Karpas-422 (cell line): Measurements from ENCODE around the gene PIGM. TPM values are rescaled to one million over a fixed set of nuclear protein-coding genes. Genes with fewer than 3 reads are reported as not detected.
"Not testable (repeated sequence)": the region's sequence is repeated elsewhere in the genome, so short reads cannot be mapped to it uniquely, and the experiment has no call there.

Source experiments
- DNase-seq: peaks from one replicate; pipeline ENCODE4 v3.0.0-alpha.2; 2015
- H2AFZ ChIP-seq: fragments of 200-600 bp; sonication (generic); 2 replicates; pipeline ENCODE4 v1.6.1; 2014; ENCODE audit warnings: antibody characterized with exemption, low read length, mixed read lengths
- H3K27ac ChIP-seq: fragments of 200-600 bp; sonication (generic); 2 replicates; pipeline ENCODE4 v1.5.1; 2014; ENCODE audit warnings: mild to moderate bottlenecking, low read length, moderate library complexity
- H3K27me3 ChIP-seq: fragments of 200-600 bp; sonication (generic); 2 replicates; pipeline ENCODE4 v1.6.1; 2014; ENCODE audit warnings: low read length, mixed read lengths
- H3K36me3 ChIP-seq: fragments of 200-600 bp; sonication (generic); 2 replicates; pipeline ENCODE4 v1.6.1; 2014; ENCODE audit warnings: low read length, mixed read lengths; ENCODE audit not compliant: insufficient read depth
- H3K4me1 ChIP-seq: fragments of 200-600 bp; sonication (generic); 2 replicates; pipeline ENCODE4 v1.6.1; 2014; ENCODE audit warnings: mild to moderate bottlenecking, low read length, mixed read lengths
- H3K4me2 ChIP-seq: fragments of 200-600 bp; sonication (generic); 2 replicates; pipeline ENCODE4 v1.6.1; 2014; ENCODE audit warnings: low read length, low read depth, mild to moderate bottlenecking; ENCODE audit not compliant: poor library complexity, severe bottlenecking
- H3K4me3 ChIP-seq: fragments of 200-600 bp; sonication (generic); 2 replicates; pipeline ENCODE4 v1.5.1; 2014; ENCODE audit warnings: mild to moderate bottlenecking, antibody characterized with exemption, low read length, mixed read lengths
- H3K79me2 ChIP-seq: fragments of 200-600 bp; sonication (generic); 2 replicates; pipeline ENCODE4 v1.6.1; 2014; ENCODE audit warnings: mild to moderate bottlenecking, low read length, mixed read lengths
- H3K9ac ChIP-seq: fragments of 200-600 bp; sonication (generic); 2 replicates; pipeline ENCODE4 v1.6.0; 2014; ENCODE audit warnings: low read length
- H3K9me2 ChIP-seq: fragments of 200-600 bp; sonication (generic), shearing (Covaris generic); replicated peaks from 2 replicates; pipeline ENCODE4 v1.6.0; 2014; ENCODE audit warnings: mild to moderate bottlenecking, low read length, moderate library complexity; ENCODE audit not compliant: insufficient read depth
- H3K9me3 ChIP-seq: fragments of 300-700, 200-600 bp; sonication (generic); 2 replicates; pipeline ENCODE4 v1.6.1; 2014; ENCODE audit warnings: low read length, mixed read lengths
- H4K20me1 ChIP-seq: fragments of 200-600 bp; sonication (generic); 2 replicates; pipeline ENCODE4 v1.6.1; 2014; ENCODE audit warnings: mild to moderate bottlenecking, antibody characterized with exemption, low read length, low read depth; ENCODE audit not compliant: insufficient read depth
- total RNA-seq: library from RNA; depleted of rRNA; stranded (reverse); fragments of >200 nt; shearing (Covaris generic); gene quantifications from 2 replicates; pipeline ENCODE4 v1.2.3, GENCODE V29; 2014; ENCODE audit warnings: low replicate concordance

PIGM gene
- total RNA-seq, 1 experiment from 2014 or later: 6.3 TPM

DNA sequence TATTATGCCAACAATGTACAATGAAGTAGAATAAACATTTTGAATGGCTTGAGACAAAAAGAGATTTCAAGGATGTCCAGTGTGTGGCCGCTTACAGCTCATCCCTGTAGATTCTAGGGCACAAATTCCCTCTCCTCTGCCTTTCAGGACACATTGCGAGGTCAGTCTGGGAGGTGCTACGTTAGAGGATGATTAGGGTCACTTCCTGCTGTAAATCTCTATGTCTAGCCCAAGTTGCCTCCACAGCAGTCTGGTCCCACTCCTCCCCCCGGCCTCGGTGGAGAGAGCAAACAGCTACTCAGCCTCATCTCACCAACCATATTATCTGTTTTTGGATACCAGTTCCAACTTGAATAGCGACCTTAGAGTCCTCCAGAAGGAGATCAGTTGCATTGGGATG, 21.1 kb upstream of the PIGM start:
- DNase-seq: no peak
- no peaks in the 10 kb centered on the region for H3K79me2 ChIP-seq
- no peaks in the 10 kb centered on the region for H3K27me3 ChIP-seq
- H3K27ac ChIP-seq: no peak overlapping the region
- no peaks in the 10 kb centered on the region for H3K9me2 ChIP-seq
- H3K4me1 ChIP-seq: peaks cover 12% of the 10 kb centered on the region
- H2AFZ ChIP-seq: no peak overlapping the region
- H3K4me2 ChIP-seq: no peak overlapping the region
- H3K36me3 ChIP-seq: no peaks in the 10 kb centered on the region
- no peak overlapping the region for H3K9ac ChIP-seq
- no peaks in the 10 kb centered on the region for H4K20me1 ChIP-seq
- H3K4me3 ChIP-seq: no peak overlapping the region
- H3K9me3 ChIP-seq: no peaks in the 10 kb centered on the region

GRCh38 chr1:160050619-160051018, 18.8 kb upstream of the PIGM start:
- no peak overlapping the region for H3K4me3 ChIP-seq
- no peaks in the 10 kb centered on the region for H3K79me2 ChIP-seq
- no peaks in the 10 kb centered on the region for H3K9me3 ChIP-seq
- no peak overlapping the region for H3K4me2 ChIP-seq
- H3K27me3 ChIP-seq: no peaks in the 10 kb centered on the region
- no peak overlapping the region for H3K27ac ChIP-seq
- H3K9me2 ChIP-seq: no peaks in the 10 kb centered on the region
- no peak overlapping the region for H2AFZ ChIP-seq
- no peaks in the 10 kb centered on the region for H4K20me1 ChIP-seq
- no peak for DNase-seq
- no peak overlapping the region for H3K9ac ChIP-seq
- no peaks in the 10 kb centered on the region for H3K36me3 ChIP-seq
- peaks cover 4% of the 10 kb centered on the region for H3K4me1 ChIP-seq

- not testable (repeated sequence) for H3K4me2 ChIP-seq, H3K9me2 ChIP-seq, H3K27ac ChIP-seq, H2AFZ ChIP-seq, H3K27me3 ChIP-seq, H3K9me3 ChIP-seq, H3K36me3 ChIP-seq, H3K4me1 ChIP-seq, H3K4me3 ChIP-seq, H4K20me1 ChIP-seq, H3K9ac ChIP-seq, H3K79me2 ChIP-seq, DNase-seq
These were observed 18.4 kb upstream of the PIGM start for GRCh38 chr1:160050182-160050581.

GRCh38 chr1:160049101-160049500, 17.3 kb upstream of the PIGM start:
- Histone ChIP-seq H3K9me3 (no peaks in the 10 kb centered on the region), H3K9me2 (no peaks in the 10 kb centered on the region), H3K27ac (no peak overlapping the region), H3K36me3 (no peaks in the 10 kb centered on the region), H3K4me3 (no peak overlapping the region), H4K20me1 (no peaks in the 10 kb centered on the region), H2AFZ (no peak overlapping the region), H3K4me2 (no peak overlapping the region), H3K27me3 (no peaks in the 10 kb centered on the region), H3K79me2 (no peaks in the 10 kb centered on the region), H3K9ac (no peak overlapping the region), H3K4me1 (peaks cover 4% of the 10 kb centered on the region)
- no peak for DNase-seq

DNA sequence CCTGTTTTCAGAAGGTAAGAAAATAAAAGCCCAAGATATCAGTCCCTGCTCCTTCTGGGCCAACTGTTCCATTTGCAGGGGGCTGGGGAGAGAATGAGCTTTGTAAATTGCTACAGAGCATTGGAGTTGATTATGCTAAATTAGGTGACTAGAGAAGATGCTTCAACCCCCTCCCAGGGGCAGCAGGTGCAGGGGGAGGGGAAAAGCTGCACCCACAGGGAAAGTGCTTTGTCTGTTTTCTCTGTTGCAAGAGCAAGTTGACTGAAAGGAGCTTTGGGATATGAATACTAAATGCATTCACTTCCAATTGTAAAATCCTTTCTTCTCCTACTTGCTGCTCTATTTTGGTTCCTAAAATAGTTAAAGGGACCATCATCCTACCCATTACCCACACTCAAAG, 16.5 kb upstream of the PIGM start:
- no peaks in the 10 kb centered on the region for H3K9me2 ChIP-seq
- no peak overlapping the region for H3K4me2 ChIP-seq
- H3K79me2 ChIP-seq: no peaks in the 10 kb centered on the region
- H3K27ac ChIP-seq: no peak overlapping the region
- H4K20me1 ChIP-seq: no peaks in the 10 kb centered on the region
- no peak overlapping the region for H3K9ac ChIP-seq
- H2AFZ ChIP-seq: no peak overlapping the region
- no peaks in the 10 kb centered on the region for H3K27me3 ChIP-seq
- H3K4me1 ChIP-seq: peaks cover 4% of the 10 kb centered on the region
- DNase-seq: no peak
- H3K4me3 ChIP-seq: no peak overlapping the region
- H3K9me3 ChIP-seq: no peaks in the 10 kb centered on the region
- no peaks in the 10 kb centered on the region for H3K36me3 ChIP-seq

GRCh38 chr1:160047111-160047991, 15.6 kb upstream of the PIGM start:
- peaks cover 4% of the 10 kb centered on the region for H3K4me1 ChIP-seq
- no peaks in the 10 kb centered on the region for H3K9me2 ChIP-seq
- H3K4me2 ChIP-seq: peak overlapping the region; percentile 63
- H3K4me3 ChIP-seq: peak overlapping the region; percentile 34; the same call in 1 of the 2 replicates
- H2AFZ ChIP-seq: peak overlapping the region; percentile 36; the same call in 1 of the 2 replicates
- no peak overlapping the region for H3K27ac ChIP-seq
- no peaks in the 10 kb centered on the region for H3K79me2 ChIP-seq
- DNase-seq: peak; percentile 46
- peak overlapping the region; percentile 34; the same call in 1 of the 2 replicates for H3K9ac ChIP-seq
- no peaks in the 10 kb centered on the region for H3K27me3 ChIP-seq
- H4K20me1 ChIP-seq: no peaks in the 10 kb centered on the region
- H3K36me3 ChIP-seq: no peaks in the 10 kb centered on the region
- H3K9me3 ChIP-seq: no peaks in the 10 kb centered on the region

DNA sequence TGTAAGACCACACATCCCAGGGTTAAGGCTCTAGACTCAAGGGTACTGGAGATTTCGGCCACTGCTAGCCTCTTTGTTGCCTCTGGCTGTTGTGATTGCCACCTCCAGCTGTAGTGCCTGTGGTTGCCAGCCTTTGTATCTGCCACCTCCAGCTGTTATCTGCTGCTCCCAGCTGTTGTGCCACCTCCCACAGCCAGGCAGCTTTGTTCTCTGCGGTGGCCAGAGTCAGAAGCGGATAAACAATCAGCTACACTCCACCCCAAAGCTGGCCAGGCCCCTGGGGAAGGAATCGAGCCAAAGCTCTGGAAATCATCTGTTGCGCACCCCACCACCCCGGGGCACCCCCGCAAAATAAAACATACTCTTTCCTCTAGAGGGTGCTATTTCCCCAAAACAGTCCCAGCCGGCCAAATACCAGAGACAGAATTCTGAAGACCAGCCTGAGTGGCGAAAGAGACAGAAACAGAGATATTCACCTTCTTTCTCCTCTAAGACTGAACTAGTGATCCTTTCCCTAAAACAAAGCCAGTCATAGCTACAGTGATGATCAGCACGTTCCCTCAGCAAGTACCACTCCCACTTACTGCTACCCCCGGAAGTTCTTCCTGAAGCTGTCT, 14.8 kb upstream of the PIGM start:
- peak; percentile 79 for DNase-seq
- H3K9me2 ChIP-seq: no peaks in the 10 kb centered on the region
- H3K9me3 ChIP-seq: no peaks in the 10 kb centered on the region
- no peaks in the 10 kb centered on the region for H3K36me3 ChIP-seq
- H3K4me1 ChIP-seq: peaks cover 4% of the 10 kb centered on the region
- no peaks in the 10 kb centered on the region for H3K79me2 ChIP-seq
- H3K27ac ChIP-seq: no peak overlapping the region
- H3K27me3 ChIP-seq: no peaks in the 10 kb centered on the region
- peak overlapping the region; percentile 63 for H3K4me2 ChIP-seq
- H4K20me1 ChIP-seq: no peaks in the 10 kb centered on the region
- H2AFZ ChIP-seq: peak overlapping the region; percentile 36; the same call in 1 of the 2 replicates
- peak overlapping the region; percentile 34; the same call in 1 of the 2 replicates for H3K4me3 ChIP-seq
- H3K9ac ChIP-seq: peak overlapping the region; percentile 34; the same call in 1 of the 2 replicates

DNA sequence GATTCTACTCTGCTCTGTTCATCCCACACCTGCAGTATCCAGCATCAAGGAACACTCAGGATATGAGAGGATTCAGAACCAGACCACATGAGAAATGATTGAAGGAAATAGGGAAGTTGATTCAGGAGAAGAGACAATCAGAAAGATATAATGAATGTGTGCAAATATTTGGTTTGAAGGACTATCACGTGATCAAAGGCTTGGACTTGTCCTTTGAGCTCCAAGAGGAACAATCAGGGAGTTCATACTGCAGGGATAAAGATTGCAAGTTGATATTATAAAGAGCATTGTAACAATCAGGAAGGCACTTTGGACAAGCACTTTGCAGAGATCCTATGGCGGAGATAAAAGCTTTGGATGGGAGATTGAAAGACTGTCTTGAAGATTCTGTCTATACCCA, 13.9 kb upstream of the PIGM start:
- Histone ChIP-seq H3K27ac (no peak overlapping the region), H3K9me2 (no peaks in the 10 kb centered on the region), H3K4me2 (no peak overlapping the region), H3K9ac (no peak overlapping the region), H3K36me3 (no peaks in the 10 kb centered on the region), H3K4me3 (no peak overlapping the region), H3K4me1 (peaks cover 4% of the 10 kb centered on the region), H3K79me2 (no peaks in the 10 kb centered on the region), H4K20me1 (no peaks in the 10 kb centered on the region), H3K9me3 (no peaks in the 10 kb centered on the region), H3K27me3 (no peaks in the 10 kb centered on the region), H2AFZ (no peak overlapping the region)
- no peak for DNase-seq
